HG03460 (cell line): ENCODE results near the gene FRAT1.
"Not testable (repeated sequence)": the region's sequence is repeated elsewhere in the genome, so short reads cannot be mapped to it uniquely, and the experiment has no call there.

Experiments
- ATAC-seq: cut with Tn5 transposase; IDR thresholded peaks from one replicate; pipeline ENCODE4 v1.9.1; 2021; ENCODE audit not compliant: unreplicated experiment

FRAT1 gene

GRCh38 chr10:97334370-97335175 lies 15.5 kb downstream of the FRAT1 start, which contains the start of gene FRAT2:
Gene FRAT2, minus strand, starts transcription at chr10:97334729. Its CDS starts 157 bp downstream, at chr10:97334572.
- ATAC-seq, result peak; percentile 80

- ATAC-seq, result no peak
These were observed 16.1 kb downstream of the FRAT1 start for GRCh38 chr10:97335188-97335619.

GRCh38 chr10:97336006-97336405 lies 16.9 kb downstream of the FRAT1 start:
- ATAC-seq, result no peak

- ATAC-seq, result no peak
These were observed 17.4 kb downstream of the FRAT1 start for GRCh38 chr10:97336446-97336845.

- no peak for ATAC-seq
These were observed 18.1 kb downstream of the FRAT1 start for GRCh38 chr10:97336942-97337831.

- no peak for ATAC-seq
These were observed 19.0 kb downstream of the FRAT1 start for GRCh38 chr10:97338041-97338440.

GRCh38 chr10:97341416-97341815 lies 22.3 kb downstream of the FRAT1 start:
- no peak for ATAC-seq

GRCh38 chr10:97343664-97344063 lies 24.6 kb downstream of the FRAT1 start:
- not testable (repeated sequence) for ATAC-seq

GRCh38 chr10:97347317-97347716 lies 28.2 kb downstream of the FRAT1 start:
- no peak for ATAC-seq

GRCh38 chr10:97349752-97350513 lies 30.9 kb downstream of the FRAT1 start:
- ATAC-seq, result no peak

- no peak for ATAC-seq
These were observed 34.9 kb downstream of the FRAT1 start for GRCh38 chr10:97353945-97354344.

GRCh38 chr10:97355571-97355975 lies 36.5 kb downstream of the FRAT1 start:
- ATAC-seq, result no peak

- no peak for ATAC-seq
These were observed 37.3 kb downstream of the FRAT1 start for GRCh38 chr10:97356318-97356914.

- ATAC-seq, result no peak
These were observed 37.8 kb downstream of the FRAT1 start for GRCh38 chr10:97356918-97357317.

GRCh38 chr10:97358349-97358748 lies 39.3 kb downstream of the FRAT1 start:
- no peak for ATAC-seq

GRCh38 chr10:97358781-97359180 lies 39.7 kb downstream of the FRAT1 start:
- ATAC-seq, result no peak

- ATAC-seq, result no peak
These were observed 41.9 kb downstream of the FRAT1 start for GRCh38 chr10:97360705-97361536.

- no peak for ATAC-seq
These were observed 42.4 kb downstream of the FRAT1 start for GRCh38 chr10:97361537-97361901.

GRCh38 chr10:97362310-97363033 lies 43.4 kb downstream of the FRAT1 start:
- ATAC-seq, result no peak
